Measurements from ENCODE around the gene ADAMTS3.

DNA sequence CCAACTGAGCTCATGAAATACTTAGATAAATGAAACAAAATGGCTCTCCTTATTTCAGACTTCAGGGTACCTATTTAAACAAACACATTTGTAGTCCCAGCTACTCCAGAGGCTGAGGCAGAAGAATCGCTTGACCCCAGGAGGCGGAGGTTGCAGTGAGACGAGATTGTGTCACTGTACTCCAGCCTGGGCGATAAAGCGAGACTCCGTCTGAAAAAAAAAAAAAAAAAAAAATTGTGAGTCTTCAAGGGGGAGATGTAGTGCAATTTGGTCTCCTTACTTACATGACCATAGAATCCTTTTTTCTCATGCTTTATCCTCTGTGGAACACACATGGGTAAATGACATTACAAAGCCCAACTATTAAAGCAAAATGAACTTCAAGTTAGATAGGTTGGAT, 2.3 kb upstream of the ADAMTS3 start:
- no peak for TF ChIP-seq POLR2A (IDR thresholded peaks at IDR 0.05)
- TF ChIP-seq, protein P1, sequence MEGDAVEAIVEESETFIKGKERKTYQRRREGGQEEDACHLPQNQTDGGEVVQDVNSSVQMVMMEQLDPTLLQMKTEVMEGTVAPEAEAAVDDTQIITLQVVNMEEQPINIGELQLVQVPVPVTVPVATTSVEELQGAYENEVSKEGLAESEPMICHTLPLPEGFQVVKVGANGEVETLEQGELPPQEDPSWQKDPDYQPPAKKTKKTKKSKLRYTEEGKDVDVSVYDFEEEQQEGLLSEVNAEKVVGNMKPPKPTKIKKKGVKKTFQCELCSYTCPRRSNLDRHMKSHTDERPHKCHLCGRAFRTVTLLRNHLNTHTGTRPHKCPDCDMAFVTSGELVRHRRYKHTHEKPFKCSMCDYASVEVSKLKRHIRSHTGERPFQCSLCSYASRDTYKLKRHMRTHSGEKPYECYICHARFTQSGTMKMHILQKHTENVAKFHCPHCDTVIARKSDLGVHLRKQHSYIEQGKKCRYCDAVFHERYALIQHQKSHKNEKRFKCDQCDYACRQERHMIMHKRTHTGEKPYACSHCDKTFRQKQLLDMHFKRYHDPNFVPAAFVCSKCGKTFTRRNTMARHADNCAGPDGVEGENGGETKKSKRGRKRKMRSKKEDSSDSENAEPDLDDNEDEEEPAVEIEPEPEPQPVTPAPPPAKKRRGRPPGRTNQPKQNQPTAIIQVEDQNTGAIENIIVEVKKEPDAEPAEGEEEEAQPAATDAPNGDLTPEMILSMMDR (IDR thresholded peaks at IDR 0.05): no peak

Data from thyroid gland (tissue), 4 donors.